ENCODE results near the gene TTBK1.

- TF ChIP-seq, protein P1, sequence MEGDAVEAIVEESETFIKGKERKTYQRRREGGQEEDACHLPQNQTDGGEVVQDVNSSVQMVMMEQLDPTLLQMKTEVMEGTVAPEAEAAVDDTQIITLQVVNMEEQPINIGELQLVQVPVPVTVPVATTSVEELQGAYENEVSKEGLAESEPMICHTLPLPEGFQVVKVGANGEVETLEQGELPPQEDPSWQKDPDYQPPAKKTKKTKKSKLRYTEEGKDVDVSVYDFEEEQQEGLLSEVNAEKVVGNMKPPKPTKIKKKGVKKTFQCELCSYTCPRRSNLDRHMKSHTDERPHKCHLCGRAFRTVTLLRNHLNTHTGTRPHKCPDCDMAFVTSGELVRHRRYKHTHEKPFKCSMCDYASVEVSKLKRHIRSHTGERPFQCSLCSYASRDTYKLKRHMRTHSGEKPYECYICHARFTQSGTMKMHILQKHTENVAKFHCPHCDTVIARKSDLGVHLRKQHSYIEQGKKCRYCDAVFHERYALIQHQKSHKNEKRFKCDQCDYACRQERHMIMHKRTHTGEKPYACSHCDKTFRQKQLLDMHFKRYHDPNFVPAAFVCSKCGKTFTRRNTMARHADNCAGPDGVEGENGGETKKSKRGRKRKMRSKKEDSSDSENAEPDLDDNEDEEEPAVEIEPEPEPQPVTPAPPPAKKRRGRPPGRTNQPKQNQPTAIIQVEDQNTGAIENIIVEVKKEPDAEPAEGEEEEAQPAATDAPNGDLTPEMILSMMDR (IDR thresholded peaks at IDR 0.05; ENCODE audit: poor library complexity, severe bottlenecking) = no peak
- no peak for TF ChIP-seq EZH2 (IDR thresholded peaks at IDR 0.05; ENCODE audit: borderline replicate concordance, insufficient read depth, low read length, poor library complexity, severe bottlenecking)
- TF ChIP-seq POLR2AphosphoS5 (IDR thresholded peaks at IDR 0.05) = no peak
Observed at GRCh38 chr6:43283514-43283901, 40.2 kb downstream of the TTBK1 start.

Measured in neural cell (in vitro differentiated cells).